Measurements from ENCODE around the gene PROX2.

The PROX2 gene

GRCh38 chr14:74915426-74915825, 39.5 kb upstream of the PROX2 start:
- ChIA-PET POLR2A (ENCODE audit: low non-redundant PET) (no interaction called here), CTCF (interaction anchor here (0.8 kb wide), 1 partner anchor 53 kb away, joined by 3 read pairs; no protein-coding TSS in a partner anchor)
- no peak for DNase-seq (ENCODE audit: low spot score)
- H3K27ac ChIP-seq, result no peak overlapping the region
- TF ChIP-seq, protein P1, sequence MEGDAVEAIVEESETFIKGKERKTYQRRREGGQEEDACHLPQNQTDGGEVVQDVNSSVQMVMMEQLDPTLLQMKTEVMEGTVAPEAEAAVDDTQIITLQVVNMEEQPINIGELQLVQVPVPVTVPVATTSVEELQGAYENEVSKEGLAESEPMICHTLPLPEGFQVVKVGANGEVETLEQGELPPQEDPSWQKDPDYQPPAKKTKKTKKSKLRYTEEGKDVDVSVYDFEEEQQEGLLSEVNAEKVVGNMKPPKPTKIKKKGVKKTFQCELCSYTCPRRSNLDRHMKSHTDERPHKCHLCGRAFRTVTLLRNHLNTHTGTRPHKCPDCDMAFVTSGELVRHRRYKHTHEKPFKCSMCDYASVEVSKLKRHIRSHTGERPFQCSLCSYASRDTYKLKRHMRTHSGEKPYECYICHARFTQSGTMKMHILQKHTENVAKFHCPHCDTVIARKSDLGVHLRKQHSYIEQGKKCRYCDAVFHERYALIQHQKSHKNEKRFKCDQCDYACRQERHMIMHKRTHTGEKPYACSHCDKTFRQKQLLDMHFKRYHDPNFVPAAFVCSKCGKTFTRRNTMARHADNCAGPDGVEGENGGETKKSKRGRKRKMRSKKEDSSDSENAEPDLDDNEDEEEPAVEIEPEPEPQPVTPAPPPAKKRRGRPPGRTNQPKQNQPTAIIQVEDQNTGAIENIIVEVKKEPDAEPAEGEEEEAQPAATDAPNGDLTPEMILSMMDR (conservative IDR thresholded peaks at IDR 0.05; ENCODE audit: low read depth), result no peak

DNA sequence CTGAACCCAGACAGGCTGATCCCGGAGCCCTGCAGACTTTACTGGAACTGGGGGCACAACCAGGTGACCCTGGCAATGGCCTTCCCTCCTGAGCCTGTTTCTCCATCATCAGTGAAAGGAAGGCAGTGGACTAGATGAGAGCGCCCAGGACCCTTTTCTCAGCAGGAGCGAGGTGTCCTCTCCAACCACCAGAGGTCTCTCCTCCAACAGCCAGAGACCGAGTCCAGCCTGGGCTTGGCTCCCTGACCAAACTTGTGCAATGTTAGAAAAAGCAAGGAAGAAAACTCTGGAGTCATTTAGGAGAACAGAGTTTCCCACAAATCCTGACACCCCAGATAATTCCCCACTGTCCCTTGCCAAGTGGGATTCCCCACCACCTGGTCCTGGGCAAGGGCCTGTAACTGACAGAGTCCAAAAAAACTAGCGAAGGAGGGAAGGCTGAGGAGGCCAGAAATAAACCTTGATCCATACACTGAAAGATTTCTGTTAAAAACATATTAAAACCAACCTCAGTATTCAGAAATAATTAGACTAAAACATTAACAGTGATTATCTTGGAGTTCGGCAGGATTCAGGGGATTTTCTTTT, 38.1 kb upstream of the PROX2 start:
- ChIA-PET POLR2A (ENCODE audit: low non-redundant PET) (no interaction called here), CTCF (interaction anchor here (0.6 to 1.3 kb wide), 2 partner anchors 175 to 580 kb away, joined by 3 read pairs; no protein-coding TSS in a partner anchor)
- no peak overlapping the region for H3K27ac ChIP-seq
- DNase-seq (ENCODE audit: low spot score), result peak; percentile 73
- TF ChIP-seq, protein P1 (conservative IDR thresholded peaks at IDR 0.05; ENCODE audit: low read depth), result peak; percentile 86

DNA sequence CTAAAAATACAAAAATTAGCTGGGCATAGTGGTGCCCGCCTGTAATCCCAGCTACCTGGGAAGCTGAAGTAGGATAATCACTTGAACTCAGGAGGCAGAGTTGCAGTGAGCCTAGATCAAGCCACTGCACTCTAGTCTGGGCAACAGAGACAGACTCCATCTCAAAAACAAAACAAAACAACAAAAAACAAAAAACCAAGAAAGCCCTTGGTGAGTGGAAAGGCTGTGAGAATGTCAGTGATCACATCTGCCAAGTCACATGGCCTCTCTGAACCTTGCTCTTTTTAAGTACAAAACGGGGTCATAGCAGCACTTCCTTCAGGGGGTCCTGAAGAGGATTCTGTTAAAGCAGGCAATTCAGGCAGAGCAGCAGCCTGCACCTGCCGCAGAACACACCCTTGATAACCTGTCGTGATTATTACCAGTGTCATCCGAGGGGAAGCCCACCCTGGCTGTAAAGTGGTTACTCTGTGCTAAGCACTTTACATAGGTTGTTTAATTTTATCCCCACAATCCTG, 37.5 kb upstream of the PROX2 start:
- TF ChIP-seq, protein P1 (conservative IDR thresholded peaks at IDR 0.05; ENCODE audit: low read depth), result no peak
- POLR2A ChIA-PET (ENCODE audit: low non-redundant PET), result no interaction called here
- CTCF ChIA-PET, result interaction anchor here (0.6 to 3.4 kb wide), 2 partner anchors 16 to 175 kb away, joined by 8 to 20 read pairs; no protein-coding TSS in a partner anchor
- no peak overlapping the region for H3K27ac ChIP-seq
- DNase-seq (ENCODE audit: low spot score), result no peak

GRCh38 chr14:74912801-74913200, 36.9 kb upstream of the PROX2 start:
- DNase-seq (ENCODE audit: low spot score), result no peak
- ChIA-PET CTCF (interaction anchor here (0.6 to 3.4 kb wide), 3 partner anchors 8 to 176 kb away, joined by 3 to 20 read pairs (median 8); no protein-coding TSS in a partner anchor), POLR2A (ENCODE audit: low non-redundant PET) (no interaction called here)
- TF ChIP-seq, protein P1 (conservative IDR thresholded peaks at IDR 0.05; ENCODE audit: low read depth), result no peak
- H3K27ac ChIP-seq, result no peak overlapping the region

- TF ChIP-seq, protein P1 (conservative IDR thresholded peaks at IDR 0.05; ENCODE audit: low read depth), result no peak
- no peak for DNase-seq (ENCODE audit: low spot score)
- no peak overlapping the region for H3K27ac ChIP-seq
- POLR2A ChIA-PET (ENCODE audit: low non-redundant PET), result no interaction called here
- CTCF ChIA-PET, result interaction anchor here (0.8 to 3.4 kb wide), 3 partner anchors 9 to 177 kb away, joined by 3 to 20 read pairs (median 3); no protein-coding TSS in a partner anchor
Measured at GRCh38 chr14:74912111-74912510, 36.2 kb upstream of the PROX2 start.

DNA sequence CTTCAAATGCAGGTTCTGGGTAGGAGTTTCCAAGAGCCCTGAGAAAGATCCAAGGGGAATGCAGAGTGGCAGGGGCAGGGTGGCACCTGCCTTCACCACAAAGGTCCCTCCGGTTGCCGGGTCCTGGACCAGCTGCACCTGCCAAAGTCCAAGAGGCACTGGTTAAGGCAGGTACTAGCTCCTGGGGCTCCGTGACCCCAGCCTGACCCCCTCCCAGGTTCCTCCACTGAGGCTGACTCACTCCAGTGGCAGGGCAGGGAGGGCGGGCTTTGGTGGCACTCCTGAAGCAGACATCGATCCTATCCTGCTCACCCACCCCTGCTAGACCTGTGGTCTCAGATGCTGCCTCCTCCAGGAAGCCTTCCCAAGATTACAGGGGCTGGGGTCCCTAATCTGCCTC, 35.8 kb upstream of the PROX2 start:
- TF ChIP-seq, protein P1 (conservative IDR thresholded peaks at IDR 0.05; ENCODE audit: low read depth), result no peak
- H3K27ac ChIP-seq, result no peak overlapping the region
- POLR2A ChIA-PET (ENCODE audit: low non-redundant PET), result no interaction called here
- peak; percentile 31 for DNase-seq (ENCODE audit: low spot score)
- CTCF ChIA-PET, result interaction anchor here (0.8 to 3.4 kb wide), 2 partner anchors 51 to 177 kb away, joined by 3 to 20 read pairs; no protein-coding TSS in a partner anchor
